LoVo (cell line): ENCODE measurements around the gene LPAR1.
A peak's percentile ranks its signal among the peaks of the same experiment; 100 is the strongest.

ENCODE experiments used
- DNase-seq: peaks from one replicate; pipeline ENCODE4 v3.0.0-alpha.2; 2016; ENCODE audit warnings: low spot score

Gene LPAR1

DNA sequence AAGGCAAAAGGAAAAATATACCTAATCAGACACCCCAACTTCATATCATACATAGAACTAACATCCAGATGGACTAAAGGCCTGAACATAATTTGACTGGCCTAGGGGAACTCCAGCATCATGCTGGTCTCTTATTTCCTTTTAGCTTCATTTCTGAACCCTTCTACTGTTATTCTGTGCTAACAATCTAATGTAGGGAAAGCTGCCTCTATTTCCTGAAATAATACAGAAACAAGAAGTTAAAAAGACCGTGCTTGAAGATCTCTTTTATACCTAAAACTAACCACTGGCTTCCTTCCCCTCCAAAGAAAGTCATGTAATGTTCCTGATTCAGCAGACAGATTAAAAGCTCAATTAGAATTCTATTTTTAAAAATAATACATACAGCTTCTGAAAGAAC is 36.7 kb downstream of the LPAR1 start:
- DNase-seq: no peak

DNA sequence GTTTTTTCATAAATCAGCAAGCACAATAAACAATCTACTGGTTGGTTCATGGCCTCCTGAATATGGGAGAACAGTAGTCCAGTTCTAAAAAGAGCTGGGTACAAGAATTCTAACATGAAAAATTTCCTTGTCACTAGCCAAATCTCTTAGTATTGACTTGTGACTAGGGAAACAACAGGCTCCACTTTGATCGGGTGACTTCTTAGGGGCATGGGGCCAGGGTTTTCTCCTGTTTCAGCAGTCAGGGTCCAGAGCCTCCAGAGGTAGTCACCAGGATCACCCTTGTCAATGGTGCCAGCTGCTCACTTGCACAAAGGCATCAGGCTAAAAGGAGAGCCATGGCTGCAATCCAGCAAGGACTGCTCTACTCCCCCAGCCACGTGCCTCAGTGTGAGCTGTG is 38.1 kb downstream of the LPAR1 start:
- DNase-seq: no peak

DNA sequence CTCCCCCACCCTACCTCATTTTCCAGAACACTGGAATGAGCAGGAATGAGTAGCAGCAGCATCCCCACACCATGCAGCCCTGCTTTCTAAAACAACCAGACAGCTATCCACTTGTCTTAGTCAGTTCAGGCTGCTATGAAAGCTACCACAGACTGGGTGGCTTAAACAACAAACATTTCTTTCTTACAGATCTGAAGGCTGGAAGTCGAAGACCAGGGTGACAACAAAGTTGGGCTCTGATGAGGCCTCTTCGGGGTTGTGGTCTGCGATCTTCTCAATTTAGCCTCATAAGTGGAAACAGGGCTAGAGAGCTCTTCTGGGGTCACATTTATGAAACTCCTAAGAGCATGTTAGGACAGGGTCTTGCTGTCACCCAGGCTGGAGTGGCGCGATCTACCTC is 38.9 kb downstream of the LPAR1 start:
- DNase-seq: no peak

DNA sequence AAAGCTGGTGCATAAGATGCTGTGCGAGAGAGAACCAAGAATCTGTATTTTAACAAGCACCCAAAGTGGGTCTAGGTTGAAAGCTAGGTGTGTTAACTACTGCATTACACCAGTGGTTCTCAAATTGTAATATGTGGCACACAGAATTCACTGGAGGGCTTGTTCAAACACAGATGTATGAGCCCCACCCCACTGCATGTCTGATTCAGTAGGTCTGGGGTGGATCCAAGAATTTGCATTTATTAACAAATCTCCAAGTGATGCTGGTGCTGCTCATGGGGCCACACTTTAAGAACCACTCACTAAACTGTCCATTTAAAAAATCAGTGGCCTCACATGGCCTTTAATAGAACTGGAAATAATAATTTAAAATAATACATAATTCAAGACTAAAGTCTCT is 40.4 kb downstream of the LPAR1 start:
- no peak for DNase-seq

DNA sequence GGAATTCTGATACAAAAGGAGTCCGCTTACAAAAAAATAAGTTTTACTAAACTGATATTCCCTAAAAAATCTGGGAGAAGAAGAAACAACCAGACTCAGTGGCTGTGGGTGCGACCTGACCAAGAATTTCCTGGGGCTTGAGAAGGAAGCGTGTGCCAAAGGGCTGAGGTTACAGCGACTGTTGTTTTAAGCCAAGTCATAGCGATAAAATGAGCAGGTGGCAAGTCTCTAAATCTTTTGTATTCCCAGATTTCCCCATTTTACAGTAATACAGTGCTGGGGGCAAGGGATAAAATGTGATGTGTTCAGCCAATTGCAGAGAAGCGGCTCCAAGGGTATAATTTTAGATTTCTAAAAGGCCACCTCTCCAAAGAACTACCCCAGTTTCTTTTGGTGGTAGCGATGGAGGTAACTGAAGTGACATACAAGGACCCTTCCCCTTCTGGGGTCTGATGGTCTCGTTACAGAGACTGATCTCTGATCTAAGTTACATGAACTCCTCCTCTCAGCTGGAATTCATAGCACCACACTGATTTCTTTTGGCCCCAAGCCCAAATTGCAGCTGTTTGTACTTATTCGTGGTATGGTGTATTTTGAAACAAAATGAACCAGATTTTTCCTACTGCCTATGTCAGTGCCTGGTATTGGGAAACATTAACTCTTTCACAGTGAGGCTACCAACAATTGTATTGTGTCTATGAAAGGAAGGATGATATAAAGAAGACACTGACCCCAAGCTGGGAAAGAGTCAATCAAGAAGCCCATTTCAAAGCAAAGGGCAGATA is 41.6 kb downstream of the LPAR1 start:
- no peak for DNase-seq

DNA sequence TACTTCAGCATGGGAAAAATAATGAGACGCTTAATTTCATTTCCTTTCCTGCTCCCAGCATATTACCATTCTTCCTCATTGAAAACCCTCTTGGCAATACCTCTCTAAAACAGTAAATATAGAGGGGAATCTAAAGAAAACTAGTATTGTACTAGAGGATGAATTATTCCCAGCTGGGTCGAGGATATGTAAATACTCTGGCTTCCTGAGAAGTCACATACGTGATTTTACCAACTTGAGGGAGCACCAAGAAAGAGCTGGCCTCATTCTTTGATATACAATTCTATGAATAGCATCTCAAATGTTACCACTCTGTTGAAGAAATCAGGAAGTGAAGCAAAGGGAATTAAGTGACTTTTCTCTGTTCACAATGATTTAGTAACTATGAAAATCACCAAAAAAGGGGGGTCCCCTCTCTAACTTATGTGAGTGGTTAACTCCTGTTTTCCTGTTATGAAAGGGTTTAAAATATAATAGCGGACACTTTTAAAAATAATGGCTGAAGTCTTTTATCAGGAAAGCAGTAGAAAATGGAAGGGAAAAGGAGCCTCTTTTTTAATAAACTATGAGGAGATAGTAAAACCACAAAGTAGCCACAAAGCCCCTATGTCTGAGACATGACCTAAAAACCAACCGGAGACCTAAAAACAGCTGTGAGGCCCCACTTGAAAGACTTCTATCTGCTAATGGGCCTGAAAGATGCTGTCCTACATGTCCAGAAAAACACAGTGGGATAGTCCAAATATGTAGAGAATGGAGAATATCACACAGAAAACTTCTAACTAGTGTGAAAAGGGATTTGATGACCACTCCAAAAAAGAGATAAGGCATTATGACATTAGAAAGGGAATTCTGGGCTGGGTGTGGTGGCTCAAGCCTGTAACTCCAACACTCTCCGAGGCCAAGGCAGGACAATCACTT is 42.6 kb downstream of the LPAR1 start:
- no peak for DNase-seq

DNA sequence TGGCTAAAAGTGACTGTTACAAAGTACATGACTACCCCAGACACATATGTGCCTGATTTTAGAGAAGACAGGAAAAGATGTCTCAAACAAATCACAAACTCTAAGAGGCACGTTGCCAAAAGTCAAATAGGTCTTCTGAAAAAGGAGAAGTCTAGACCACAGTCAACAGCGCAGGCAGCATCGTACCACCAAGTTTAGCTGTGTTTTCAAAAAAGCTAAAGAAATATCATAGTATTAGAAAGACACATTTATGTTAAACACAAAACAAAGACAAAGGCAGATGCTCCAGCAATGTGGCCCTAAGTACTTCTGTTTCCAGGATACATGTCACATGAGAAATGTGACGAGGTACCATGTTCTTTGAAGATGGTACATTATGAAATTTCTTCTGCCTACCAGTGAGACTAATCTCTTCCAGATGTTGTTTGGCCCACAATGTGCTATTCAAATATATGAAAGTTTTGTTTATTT is 43.5 kb downstream of the LPAR1 start:
- DNase-seq: no peak

DNA sequence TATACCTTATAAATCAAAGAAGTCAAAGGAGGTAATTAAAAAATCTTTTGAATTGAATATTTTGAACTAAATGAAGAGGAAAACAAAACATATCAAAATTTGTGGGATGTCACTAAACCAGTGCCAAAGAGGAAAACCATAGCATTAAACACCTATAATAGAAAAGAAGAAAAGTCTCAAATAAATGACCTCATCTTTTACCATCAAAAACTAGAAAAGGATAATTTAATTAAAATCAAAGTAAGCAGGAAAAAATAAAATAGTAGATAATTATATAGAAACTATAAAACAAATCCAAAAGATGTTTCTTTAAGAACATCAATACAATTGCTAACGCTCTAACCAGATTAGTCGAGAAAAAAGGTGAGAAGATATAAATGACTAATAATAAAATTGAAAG is 47.8 kb downstream of the LPAR1 start:
- no peak for DNase-seq

DNA sequence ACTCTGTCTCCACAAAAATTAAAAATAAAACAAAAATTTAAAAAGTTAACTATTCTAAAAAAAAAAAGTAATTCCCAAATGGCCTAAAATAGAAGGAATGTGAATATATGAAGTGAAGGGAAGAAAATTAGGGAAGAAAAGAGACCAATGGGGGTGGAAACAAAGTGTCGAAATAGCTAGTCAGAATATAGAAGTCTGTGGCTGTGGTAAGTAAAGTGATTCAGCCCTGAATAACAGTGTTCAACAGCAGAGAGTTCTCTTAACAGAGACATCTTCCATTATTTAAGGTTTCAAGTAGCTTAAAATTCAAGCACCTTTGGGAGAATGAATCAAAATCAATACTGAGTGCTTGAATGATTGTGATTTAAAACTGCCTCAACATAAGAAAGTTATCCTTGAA is 51.7 kb downstream of the LPAR1 start:
- no peak for DNase-seq

DNA sequence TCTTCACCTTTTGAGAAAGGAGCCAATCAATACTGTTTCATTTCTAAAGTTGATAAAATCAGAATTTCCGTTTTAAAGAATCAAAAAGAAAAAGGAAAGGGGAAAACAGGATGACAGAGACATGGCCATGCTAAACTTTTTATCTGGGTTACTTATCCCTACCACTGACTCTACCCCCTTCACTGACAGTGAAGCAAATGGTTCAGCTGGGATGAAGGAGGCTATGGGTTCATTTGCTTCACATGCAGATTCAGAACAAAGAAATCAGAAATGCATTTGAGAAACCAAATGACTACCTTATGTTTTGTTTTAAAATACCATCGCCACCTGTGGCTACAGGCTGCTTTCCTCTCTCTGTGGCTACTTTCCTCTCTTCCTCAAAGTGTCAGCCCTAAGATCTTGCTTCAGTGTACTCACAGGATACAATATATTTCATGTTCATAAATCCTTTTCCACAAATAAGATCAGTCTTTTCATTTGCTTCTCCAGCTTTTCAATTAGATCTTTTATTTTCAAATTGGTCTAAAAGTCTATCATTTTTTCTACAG is 53.3 kb downstream of the LPAR1 start:
- DNase-seq: no peak

DNA sequence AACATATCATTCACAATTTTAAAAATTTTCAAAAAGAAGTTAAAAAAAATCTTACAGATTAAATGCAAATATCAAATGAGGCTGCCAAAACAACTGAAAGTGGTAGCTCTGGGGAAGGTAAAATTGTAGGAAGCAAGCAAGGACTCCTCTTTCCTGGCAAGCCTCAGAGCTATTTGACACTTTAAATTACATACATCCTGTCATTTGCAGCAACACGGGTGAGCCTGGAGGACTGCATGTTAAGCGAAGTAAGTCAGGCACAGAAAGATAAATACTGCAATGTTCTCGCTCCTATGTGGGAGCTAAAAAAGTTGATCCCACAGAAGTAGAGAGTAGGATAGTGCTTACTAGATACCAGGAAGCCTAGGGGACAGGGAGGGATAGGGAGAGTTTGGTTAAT is 58.0 kb downstream of the LPAR1 start:
- no peak for DNase-seq

DNA sequence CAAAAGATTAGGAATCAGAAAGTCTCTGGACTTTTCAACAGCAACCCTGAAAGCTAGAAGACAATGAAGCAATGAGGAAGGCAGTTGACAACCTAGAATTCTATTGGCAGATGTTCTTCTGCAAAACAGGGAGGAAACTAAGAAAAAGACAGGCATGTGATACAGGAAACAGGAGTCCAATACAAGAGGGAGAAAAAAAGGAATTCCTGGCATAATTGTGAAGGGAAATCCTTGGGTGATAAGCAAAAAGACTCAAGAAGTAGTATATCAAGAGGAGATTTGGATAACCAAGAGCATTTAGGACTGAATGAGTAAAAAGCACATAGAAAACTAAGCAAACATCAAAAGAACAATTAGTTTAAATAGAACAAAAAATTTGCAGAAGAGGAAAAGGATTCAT is 58.6 kb downstream of the LPAR1 start:
- DNase-seq: no peak

DNA sequence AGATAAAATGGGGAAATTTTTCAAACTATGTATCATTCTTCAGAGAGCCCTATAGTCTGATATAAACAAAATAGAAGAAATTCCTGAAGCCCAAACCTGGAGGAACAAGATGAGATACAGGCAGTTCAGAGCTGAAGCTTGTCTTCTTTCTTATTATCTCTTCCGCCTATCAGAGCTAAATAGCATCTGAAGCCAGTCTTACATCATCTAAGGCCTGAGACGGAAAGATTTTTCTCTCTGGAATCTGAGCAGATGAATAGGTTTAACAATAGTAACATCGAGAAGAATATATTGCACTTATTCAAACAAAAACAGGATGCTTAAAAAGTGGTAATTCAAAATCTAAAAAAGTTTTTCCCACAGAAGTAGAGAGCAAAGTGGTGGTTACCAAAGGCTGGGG is 59.8 kb downstream of the LPAR1 start:
- DNase-seq: no peak

DNA sequence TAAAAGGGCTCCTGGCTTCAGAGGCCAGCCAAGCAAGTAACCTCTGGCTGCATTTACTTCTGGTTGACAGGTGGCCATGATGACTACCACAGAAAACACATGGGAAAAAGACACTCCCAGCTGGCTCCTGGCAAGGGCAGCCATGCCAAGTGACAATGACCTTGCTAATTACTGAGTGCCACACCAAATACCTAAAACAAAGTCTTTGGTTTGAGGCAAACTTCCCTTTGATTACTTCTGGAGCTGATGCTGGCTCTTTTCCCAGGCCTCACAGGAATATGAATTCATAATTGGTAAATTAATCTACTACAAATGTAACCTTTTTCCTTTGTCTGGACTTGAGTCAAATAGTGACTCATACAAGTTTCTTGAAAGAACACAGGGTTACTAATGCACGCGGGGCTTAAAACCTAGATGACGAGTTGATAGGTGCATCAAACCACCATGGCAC is 61.0 kb downstream of the LPAR1 start:
- DNase-seq: peak; percentile 58

DNA sequence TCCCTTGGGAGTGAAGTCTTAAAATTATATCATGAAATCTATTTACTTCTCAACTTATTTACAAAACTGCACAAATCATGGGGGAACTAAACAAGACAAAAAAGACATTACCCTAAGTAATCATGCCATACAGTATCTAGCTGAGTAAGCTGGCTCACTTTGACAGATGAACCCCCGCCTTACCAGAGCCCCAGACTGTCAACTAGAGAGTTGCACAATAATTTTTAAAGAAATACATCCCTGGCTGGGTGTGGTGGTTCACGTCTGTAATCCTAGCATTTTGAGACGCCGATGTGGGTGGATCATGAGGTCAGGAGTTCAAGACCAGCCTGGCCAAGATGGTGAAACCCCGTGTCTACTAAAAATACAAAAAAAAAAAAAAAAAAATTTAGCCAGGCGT is 62.3 kb downstream of the LPAR1 start:
- no peak for DNase-seq

DNA sequence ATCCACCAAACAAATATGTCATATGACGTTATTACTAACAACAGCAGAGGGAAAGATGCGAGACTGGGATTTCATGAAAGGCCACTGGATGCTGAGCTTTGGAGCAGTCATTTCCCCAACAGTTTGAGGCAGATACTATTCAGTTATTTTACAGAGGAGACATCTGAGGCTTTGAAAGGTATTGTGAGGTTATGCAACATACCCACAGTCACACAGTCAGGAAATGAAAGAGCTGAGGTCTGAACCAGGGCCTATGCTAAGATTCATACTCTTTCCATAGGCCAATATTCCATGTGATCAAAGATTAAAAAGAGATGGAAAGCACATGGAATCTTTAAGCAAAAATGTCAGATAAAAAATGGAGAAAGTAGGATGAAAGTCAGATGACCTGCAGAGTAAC is 63.0 kb downstream of the LPAR1 start:
- no peak for DNase-seq

DNA sequence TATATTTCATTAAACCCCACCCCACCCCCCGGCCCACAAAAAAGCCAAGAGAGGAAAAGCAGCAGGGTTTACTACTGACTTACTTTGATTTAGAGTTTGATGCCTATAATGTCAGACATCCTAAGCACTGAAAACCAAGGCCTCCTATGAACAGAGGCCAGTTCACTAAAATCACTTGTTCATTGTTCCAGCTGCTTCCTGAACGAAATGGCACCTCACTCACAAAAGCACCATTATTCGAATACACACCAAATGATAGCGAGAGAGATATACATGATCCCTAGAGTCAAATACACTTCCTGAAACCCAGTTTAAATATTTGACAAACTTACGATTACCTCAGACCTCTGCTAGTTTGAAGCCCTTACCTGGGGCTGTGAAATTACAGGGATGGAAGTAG is 66.6 kb downstream of the LPAR1 start:
- DNase-seq: no peak

DNA sequence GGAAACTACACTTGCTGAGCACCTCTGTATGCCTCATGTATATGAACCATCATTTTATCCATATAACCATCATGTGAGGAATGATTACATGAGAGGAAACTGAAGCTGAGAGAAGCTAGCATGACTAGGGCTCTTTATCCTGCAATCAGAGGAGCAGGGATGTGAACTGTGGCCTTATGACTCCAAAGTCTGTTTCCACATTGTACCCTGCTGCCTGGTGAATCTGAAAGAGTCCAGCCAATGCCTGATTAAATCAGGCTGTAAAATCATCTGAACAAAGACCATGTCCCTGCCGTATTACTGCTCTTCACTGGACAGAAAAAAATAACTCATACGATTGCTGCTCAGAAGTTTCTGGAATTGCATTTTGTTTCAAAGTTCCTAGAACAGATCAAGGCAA is 67.0 kb downstream of the LPAR1 start:
- no peak for DNase-seq

DNA sequence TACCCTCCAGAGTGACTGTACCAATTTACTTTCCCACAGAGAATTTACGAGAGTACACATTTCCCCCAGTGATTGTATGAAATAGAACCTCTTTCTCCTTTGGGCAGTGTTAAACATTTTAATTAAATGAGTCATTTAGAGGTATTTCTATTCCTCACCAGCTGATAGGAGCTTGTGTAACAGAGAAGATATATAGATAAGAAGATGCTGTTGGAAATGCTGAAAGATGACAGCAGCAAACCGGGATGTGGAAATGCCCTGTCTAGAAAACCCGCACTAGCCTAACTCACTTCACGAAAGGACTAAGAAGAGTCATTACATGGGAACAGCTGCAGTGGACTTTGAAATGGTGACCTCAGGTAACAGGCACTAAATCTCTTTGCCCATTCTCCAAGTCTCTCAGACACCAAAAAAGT is 68.3 kb downstream of the LPAR1 start:
- peak; percentile 59 for DNase-seq

DNA sequence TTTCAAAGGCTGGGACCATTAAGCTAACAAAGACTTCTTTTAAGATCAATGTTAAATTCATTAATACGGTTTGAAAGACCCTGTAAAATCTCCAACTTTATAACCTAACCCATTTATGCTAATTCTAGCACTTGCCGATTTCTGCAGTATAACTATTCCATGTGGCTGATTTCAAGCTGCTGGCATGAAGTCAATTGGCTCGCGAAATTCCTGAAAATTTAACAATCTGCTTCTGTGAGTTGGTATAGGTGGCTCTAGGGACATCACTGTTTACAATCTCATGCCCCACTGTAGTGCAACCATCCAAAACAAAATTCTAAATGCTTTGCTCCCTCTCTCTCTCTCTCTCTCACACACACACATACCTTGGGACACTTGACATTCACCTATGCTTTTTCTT is 70.2 kb downstream of the LPAR1 start:
- no peak for DNase-seq

DNA sequence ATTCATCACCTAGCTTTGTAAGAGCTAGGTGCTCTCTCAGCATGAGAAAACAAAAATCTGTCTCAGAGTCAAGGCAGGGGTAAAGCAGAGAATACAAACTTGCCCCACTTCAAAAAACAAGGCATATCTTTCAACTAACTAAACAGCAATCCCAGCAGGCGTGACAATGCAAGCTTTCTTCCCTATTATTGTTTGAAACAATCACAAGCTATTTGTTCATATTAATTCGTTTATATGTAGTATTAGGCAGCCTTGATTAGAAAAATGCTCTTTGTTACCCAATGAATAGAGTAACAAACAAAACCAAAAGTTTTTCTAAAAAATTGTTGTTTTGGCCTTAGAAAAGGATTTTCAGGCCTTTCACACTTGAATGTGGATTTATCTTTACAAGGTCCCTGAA is 71.1 kb downstream of the LPAR1 start:
- no peak for DNase-seq

DNA sequence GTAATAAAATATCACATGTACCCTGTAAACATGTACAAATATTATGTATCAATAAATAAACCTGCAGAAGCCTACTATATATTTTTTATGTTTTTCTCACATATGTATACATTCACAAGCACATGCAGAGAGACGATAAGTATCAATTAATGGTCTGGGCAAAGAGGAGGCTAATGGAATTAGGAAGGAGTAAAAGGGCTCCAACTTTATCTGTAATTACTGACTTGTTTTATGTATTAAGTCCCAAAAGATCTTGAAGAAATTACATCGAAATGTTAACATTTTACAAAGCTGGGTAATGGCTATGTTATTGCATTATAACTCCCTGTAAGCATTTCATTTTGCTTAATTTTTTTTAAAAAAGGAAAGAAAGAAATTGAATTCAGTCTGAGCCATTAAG is 78.0 kb downstream of the LPAR1 start:
- no peak for DNase-seq

DNA sequence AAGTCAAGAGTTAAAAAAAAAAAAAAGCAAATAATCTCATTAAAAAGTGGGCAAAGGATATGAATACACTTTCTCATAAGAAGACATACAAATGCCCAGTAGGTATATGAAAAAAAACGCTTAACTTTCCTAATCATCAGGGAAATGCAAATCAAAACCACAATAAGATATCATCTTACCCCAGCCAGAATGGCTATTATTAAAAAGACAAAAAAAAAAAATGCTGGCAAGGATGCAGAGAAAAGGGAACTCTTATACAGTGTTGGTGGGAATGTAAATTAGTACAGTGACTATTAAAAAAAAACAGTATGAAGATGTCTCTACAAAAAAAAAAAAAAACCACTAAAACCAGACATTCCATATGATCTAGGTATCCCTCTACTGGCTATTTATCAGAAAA is 79.4 kb downstream of the LPAR1 start:
- DNase-seq: no peak
